Activated T-cell treated with anti-CD3 and anti-CD28 coated beads, Interleukin-2, amount 50 U/mL, for 24 hours (primary cell): Measurements from ENCODE around the gene SH2D2A.

ENCODE experiments used
- DNase-seq: peaks from one replicate; pipeline ENCODE4 v3.0.0-alpha.2; 2020
- H3K27ac Mint-ChIP-seq: 2 replicates; pipeline ENCODE4 v1.8.0; 2020; ENCODE audit warnings: mild to moderate bottlenecking, mixed read lengths
- H3K27me3 Mint-ChIP-seq: 2 replicates; pipeline ENCODE4 v1.8.0; 2020; ENCODE audit warnings: mixed read lengths
- H3K36me3 Mint-ChIP-seq: 2 replicates; pipeline ENCODE4 v1.8.0; 2020; ENCODE audit warnings: low read depth, mixed read lengths
- H3K4me1 Mint-ChIP-seq: 2 replicates; pipeline ENCODE4 v1.8.0; 2020; ENCODE audit warnings: low read depth, mixed read lengths
- H3K4me3 Mint-ChIP-seq: 2 replicates; pipeline ENCODE4 v1.8.0; 2020; ENCODE audit warnings: mild to moderate bottlenecking, moderate library complexity, mixed read lengths
- H3K9me3 Mint-ChIP-seq: 2 replicates; pipeline ENCODE4 v1.8.0; 2020; ENCODE audit warnings: mixed read lengths

The SH2D2A gene

GRCh38 chr1:156842618-156843300 lies 26.1 kb upstream of the SH2D2A start:
- Mint-ChIP-seq H3K4me3 (no peak overlapping the region), H3K4me1 (peaks cover 22% of the 10 kb centered on the region), H3K36me3 (no peaks in the 10 kb centered on the region), H3K27me3 (peaks cover 89% of the 10 kb centered on the region), H3K9me3 (no peaks in the 10 kb centered on the region), H3K27ac (no peak overlapping the region)
- no peak for DNase-seq

GRCh38 chr1:156841295-156841855 lies 24.7 kb upstream of the SH2D2A start:
- H3K27ac Mint-ChIP-seq: no peak overlapping the region
- no peaks in the 10 kb centered on the region for H3K36me3 Mint-ChIP-seq
- H3K9me3 Mint-ChIP-seq: no peaks in the 10 kb centered on the region
- H3K4me1 Mint-ChIP-seq: peaks cover 30% of the 10 kb centered on the region
- peaks cover 81% of the 10 kb centered on the region for H3K27me3 Mint-ChIP-seq
- DNase-seq: no peak
- no peak overlapping the region for H3K4me3 Mint-ChIP-seq

- peaks cover 76% of the 10 kb centered on the region for H3K27me3 Mint-ChIP-seq
- no peak for DNase-seq
- H3K9me3 Mint-ChIP-seq: no peaks in the 10 kb centered on the region
- H3K36me3 Mint-ChIP-seq: no peaks in the 10 kb centered on the region
- H3K4me1 Mint-ChIP-seq: peaks cover 35% of the 10 kb centered on the region
- H3K4me3 Mint-ChIP-seq: no peak overlapping the region
- no peak overlapping the region for H3K27ac Mint-ChIP-seq
Observed at GRCh38 chr1:156840898-156841279, 24.2 kb upstream of the SH2D2A start.

- Mint-ChIP-seq H3K4me3 (no peak overlapping the region), H3K27me3 (peaks cover 71% of the 10 kb centered on the region), H3K36me3 (no peaks in the 10 kb centered on the region), H3K4me1 (peaks cover 38% of the 10 kb centered on the region), H3K9me3 (no peaks in the 10 kb centered on the region), H3K27ac (no peak overlapping the region)
- no peak for DNase-seq
Observed at GRCh38 chr1:156840186-156840897, 23.7 kb upstream of the SH2D2A start.

GRCh38 chr1:156839426-156840109 lies 22.9 kb upstream of the SH2D2A start:
- DNase-seq: no peak
- no peaks in the 10 kb centered on the region for H3K9me3 Mint-ChIP-seq
- peaks cover 63% of the 10 kb centered on the region for H3K27me3 Mint-ChIP-seq
- H3K36me3 Mint-ChIP-seq: no peaks in the 10 kb centered on the region
- H3K4me1 Mint-ChIP-seq: peaks cover 34% of the 10 kb centered on the region
- H3K4me3 Mint-ChIP-seq: no peak overlapping the region
- H3K27ac Mint-ChIP-seq: no peak overlapping the region

- H3K27me3 Mint-ChIP-seq: peaks cover 57% of the 10 kb centered on the region
Observed at GRCh38 chr1:156838972-156839371, 22.3 kb upstream of the SH2D2A start.

GRCh38 chr1:156836892-156837291 lies 20.2 kb upstream of the SH2D2A start:
- peaks cover 39% of the 10 kb centered on the region for H3K4me1 Mint-ChIP-seq
- peak overlapping the region; percentile 5 for H3K27ac Mint-ChIP-seq
- no peaks in the 10 kb centered on the region for H3K9me3 Mint-ChIP-seq
- DNase-seq: no peak
- no peaks in the 10 kb centered on the region for H3K36me3 Mint-ChIP-seq
- no peak overlapping the region for H3K4me3 Mint-ChIP-seq
- peaks cover 36% of the 10 kb centered on the region for H3K27me3 Mint-ChIP-seq

More at GRCh38 chr1:156838972-156839371, 22.3 kb upstream of the SH2D2A start:
- Mint-ChIP-seq H3K27ac (no peak overlapping the region), H3K36me3 (no peaks in the 10 kb centered on the region), H3K4me3 (no peak overlapping the region), H3K4me1 (peaks cover 35% of the 10 kb centered on the region), H3K9me3 (no peaks in the 10 kb centered on the region)
- DNase-seq: peak; percentile 67

GRCh38 chr1:156836041-156836654 lies 19.5 kb upstream of the SH2D2A start:
- no peaks in the 10 kb centered on the region for H3K9me3 Mint-ChIP-seq
- H3K4me3 Mint-ChIP-seq: peak overlapping the region; percentile 27
- H3K27me3 Mint-ChIP-seq: peaks cover 32% of the 10 kb centered on the region
- no peaks in the 10 kb centered on the region for H3K36me3 Mint-ChIP-seq
- H3K27ac Mint-ChIP-seq: peak overlapping the region; percentile 23
- no peak for DNase-seq
- peaks cover 39% of the 10 kb centered on the region for H3K4me1 Mint-ChIP-seq

- no peak for DNase-seq
- no peak overlapping the region for H3K4me3 Mint-ChIP-seq
- peaks cover 19% of the 10 kb centered on the region for H3K27me3 Mint-ChIP-seq
- peaks cover 39% of the 10 kb centered on the region for H3K4me1 Mint-ChIP-seq
- no peaks in the 10 kb centered on the region for H3K36me3 Mint-ChIP-seq
- H3K9me3 Mint-ChIP-seq: no peaks in the 10 kb centered on the region
- H3K27ac Mint-ChIP-seq: no peak overlapping the region
Observed at GRCh38 chr1:156834322-156834721, 17.7 kb upstream of the SH2D2A start.

GRCh38 chr1:156833603-156834002 lies 17.0 kb upstream of the SH2D2A start:
- no peak for DNase-seq
- no peaks in the 10 kb centered on the region for H3K36me3 Mint-ChIP-seq
- H3K4me1 Mint-ChIP-seq: peaks cover 34% of the 10 kb centered on the region
- peak overlapping the region; percentile 18 for H3K27ac Mint-ChIP-seq
- no peak overlapping the region for H3K4me3 Mint-ChIP-seq
- no peaks in the 10 kb centered on the region for H3K9me3 Mint-ChIP-seq
- H3K27me3 Mint-ChIP-seq: peaks cover 13% of the 10 kb centered on the region

- Mint-ChIP-seq H3K27me3 (peaks cover 12% of the 10 kb centered on the region), H3K4me3 (no peak overlapping the region), H3K4me1 (peaks cover 34% of the 10 kb centered on the region), H3K27ac (no peak overlapping the region), H3K9me3 (no peaks in the 10 kb centered on the region), H3K36me3 (no peaks in the 10 kb centered on the region)
- no peak for DNase-seq
Observed at GRCh38 chr1:156832434-156832833, 15.8 kb upstream of the SH2D2A start.

GRCh38 chr1:156828400-156829124 lies 11.9 kb upstream of the SH2D2A start:
- Mint-ChIP-seq H3K4me1 (peaks cover 4% of the 10 kb centered on the region), H3K27me3 (peaks cover 7% of the 10 kb centered on the region), H3K4me3 (no peak overlapping the region), H3K36me3 (no peaks in the 10 kb centered on the region), H3K9me3 (no peaks in the 10 kb centered on the region), H3K27ac (no peak overlapping the region)
- DNase-seq: no peak

- no peak overlapping the region for H3K4me3 Mint-ChIP-seq
- peaks cover 22% of the 10 kb centered on the region for H3K4me1 Mint-ChIP-seq
- no peaks in the 10 kb centered on the region for H3K36me3 Mint-ChIP-seq
- no peaks in the 10 kb centered on the region for H3K9me3 Mint-ChIP-seq
- H3K27me3 Mint-ChIP-seq: peaks cover 7% of the 10 kb centered on the region
- DNase-seq: no peak
- no peak overlapping the region for H3K27ac Mint-ChIP-seq
Observed at GRCh38 chr1:156826630-156827029, 10.0 kb upstream of the SH2D2A start.
